EH (cell line): Measurements from ENCODE around the gene RNF169.

Source experiments
- DNase-seq: peaks from one replicate; pipeline ENCODE4 v3.0.0-alpha.2; 2015; ENCODE audit warnings: low read depth

Gene RNF169, protein sequence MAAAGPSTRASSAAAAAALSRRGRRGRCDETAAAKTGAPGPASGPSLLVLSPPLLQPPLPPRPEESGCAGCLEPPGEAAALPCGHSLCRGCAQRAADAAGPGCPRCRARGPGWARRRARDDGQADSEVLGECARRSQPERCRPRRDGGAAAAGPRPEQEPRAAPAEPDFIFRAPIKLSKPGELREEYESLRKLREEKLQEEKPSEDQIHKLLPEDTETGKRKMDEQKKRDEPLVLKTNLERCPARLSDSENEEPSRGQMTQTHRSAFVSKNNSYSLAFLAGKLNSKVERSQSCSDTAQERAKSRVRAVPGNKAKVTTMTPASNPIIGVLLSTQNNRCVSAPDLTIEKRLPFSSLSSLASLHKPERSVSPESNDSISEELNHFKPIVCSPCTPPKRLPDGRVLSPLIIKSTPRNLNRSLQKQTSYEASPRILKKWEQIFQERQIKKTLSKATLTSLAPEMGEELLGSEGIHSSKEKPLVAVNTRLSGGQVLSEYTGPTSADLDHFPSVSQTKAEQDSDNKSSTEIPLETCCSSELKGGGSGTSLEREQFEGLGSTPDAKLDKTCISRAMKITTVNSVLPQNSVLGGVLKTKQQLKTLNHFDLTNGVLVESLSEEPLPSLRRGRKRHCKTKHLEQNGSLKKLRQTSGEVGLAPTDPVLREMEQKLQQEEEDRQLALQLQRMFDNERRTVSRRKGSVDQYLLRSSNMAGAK

DNA sequence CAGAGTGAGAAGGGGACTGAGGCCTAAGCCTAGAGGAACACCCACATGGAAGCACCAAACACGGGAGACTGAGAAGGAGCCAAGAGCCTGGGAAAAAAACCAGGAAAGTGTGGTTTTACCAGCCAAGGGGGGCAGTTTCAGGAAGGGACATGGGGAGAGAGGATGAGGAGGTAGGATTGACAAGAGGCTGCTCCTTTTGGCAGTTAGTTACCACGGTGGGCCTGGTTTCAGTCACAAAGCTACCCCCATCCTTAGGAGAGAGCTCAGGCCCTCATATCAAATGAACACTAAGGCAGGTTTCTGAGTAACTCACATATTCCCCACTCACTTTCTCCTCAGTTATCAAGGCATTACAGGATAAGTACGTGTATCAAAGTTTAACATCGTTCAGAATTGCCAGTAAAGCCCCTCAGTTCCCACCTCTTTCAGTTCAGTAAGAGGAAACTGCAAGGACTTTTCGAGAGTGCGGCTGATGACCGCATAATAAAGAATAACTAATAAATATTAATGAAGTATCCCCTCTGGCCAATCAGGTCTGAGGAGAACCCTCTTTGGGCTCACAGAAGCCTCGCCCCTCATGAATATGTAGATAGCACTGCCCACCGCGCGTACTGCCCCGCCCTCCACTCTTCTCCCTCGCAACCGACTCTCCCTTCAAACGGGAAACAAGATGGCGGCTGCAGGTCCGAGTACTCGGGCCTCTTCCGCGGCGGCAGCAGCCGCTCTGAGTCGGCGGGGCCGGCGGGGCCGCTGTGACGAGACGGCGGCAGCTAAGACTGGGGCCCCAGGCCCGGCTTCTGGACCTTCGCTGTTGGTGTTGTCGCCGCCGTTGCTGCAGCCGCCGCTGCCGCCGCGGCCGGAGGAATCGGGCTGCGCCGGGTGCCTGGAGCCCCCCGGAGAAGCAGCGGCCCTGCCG lies at the start of gene RNF169:
Gene RNF169, plus strand, starts transcription at position 639 of the 916 bp plus-strand sequence. Its CDS starts 32 bp downstream, at position 671.
- peak; percentile 97 for DNase-seq

DNA sequence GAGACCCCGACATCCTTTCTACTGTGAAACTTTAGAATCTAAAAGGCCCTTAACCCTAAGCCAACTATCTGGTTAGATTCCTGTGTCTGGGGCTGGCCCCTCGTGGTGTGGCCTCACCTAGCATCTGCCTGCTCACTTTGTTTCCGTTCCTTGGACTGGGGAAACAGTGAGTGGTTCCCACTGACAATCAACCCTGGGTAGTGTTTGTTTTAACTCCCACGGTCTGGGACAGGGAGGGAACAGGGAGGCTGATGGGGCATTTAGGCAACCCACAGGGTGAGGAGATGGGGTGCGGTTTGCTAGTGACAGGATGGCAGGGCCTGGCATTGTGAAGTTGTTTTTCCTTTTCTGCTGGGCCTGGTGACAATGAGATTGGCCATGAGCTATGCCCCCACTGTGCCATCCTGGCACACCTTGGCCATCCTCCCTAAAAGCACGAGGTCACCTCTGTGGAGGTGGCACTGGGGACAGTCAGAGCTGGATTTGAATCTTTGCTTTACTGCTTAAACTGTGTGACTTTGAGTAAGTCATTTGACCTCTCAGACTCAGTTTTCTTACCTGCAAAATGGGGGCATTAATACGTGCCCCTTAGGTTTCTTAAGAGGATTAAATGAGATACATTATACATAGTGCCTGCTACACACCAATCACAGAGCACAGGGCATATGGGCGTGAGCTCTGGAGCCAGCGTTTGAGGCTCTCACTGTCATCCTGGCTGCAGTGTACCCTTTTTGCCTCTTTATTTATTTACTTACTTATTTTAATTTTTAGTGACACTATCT lies 48.8 kb upstream of the RNF169 start:
- DNase-seq, result no peak

DNA sequence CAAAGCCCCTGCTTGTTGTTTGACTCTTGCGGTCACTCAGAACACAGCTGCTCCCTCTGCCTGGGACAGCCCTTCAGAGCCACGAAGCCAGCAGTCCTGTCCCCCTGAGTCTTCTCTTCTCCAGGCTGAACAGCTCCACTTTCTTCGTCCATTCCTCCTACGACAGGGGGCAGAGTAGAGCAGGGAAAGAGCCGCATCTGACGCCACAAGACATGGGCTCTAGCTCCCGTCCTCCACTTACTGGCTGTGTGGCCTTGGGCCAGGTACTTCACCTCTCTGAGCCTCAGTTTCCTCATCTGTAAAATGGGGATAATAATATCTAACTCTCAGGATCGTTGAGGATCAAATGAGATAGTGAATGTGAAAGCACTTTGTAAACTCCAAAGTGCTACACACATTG lies 47.3 kb upstream of the RNF169 start:
- DNase-seq, result no peak

DNA sequence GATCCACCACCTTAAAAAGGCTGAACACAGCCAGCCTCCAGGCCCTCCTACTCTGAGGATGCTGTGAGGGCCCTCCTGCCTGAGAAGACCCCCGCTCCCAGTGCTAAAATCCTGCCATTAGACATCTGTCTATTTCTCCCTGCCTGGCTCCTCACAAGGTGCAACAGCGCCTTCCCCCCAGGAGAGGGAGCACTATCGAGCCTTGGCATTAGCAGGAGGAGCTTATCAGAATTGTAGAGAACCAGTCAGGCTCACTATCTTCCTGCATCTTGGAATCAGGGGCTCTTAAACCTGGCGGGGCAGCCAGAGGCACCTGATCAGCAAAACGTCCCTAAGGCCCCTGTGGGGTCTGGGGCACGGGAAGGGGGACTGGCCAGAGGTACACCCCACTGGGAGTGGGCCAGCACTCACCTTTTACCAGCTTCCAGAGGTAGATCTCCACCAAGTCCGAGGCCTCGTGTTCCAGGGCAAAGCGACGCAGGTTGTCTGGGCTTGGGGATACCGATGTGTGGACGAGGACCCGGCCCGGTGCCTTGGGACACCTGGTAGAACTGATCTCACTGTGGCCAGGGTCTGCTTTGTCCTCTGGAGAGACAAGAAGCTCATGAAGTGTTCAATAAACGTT lies 46.2 kb upstream of the RNF169 start:
- DNase-seq, result peak; percentile 78

DNA sequence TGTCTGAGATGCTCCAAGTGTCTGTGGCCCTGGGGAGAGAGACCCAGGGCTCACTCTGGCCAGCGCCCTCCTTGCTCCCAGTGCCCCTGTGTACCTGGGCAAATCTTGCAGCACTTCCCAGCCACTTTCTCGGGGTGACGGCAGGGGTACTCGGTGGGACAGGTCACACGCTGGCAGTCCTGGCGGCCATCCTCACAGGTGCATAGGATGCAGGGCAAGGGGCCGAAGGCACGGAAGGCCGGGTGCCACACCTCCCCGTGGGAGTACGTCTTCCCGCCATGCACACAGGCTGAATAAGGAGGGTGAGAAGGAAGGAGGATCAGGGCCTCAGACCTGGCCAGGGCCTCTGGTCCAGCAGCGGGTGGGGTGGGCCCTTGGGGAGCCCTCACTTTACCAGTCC lies 45.4 kb upstream of the RNF169 start:
- no peak for DNase-seq

DNA sequence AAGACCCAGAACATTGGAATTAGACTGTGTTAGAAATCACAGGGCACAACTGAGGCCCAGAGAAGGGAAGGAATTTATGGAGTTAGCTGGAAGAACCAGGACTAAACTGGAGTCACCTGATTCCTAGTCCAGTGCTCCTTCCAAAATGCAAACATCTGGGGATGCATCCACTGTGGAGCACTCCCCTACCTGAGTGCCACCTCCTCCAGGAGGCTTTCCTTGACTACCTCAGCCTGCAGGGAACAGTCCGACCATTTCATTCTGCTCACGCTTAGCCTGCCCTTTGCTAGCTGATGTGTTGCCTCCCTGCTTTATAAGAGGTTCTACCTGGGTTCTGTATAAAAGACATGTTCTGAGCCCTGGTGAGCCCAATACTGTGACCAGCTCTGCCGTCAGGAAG lies 41.5 kb upstream of the RNF169 start:
- no peak for DNase-seq

DNA sequence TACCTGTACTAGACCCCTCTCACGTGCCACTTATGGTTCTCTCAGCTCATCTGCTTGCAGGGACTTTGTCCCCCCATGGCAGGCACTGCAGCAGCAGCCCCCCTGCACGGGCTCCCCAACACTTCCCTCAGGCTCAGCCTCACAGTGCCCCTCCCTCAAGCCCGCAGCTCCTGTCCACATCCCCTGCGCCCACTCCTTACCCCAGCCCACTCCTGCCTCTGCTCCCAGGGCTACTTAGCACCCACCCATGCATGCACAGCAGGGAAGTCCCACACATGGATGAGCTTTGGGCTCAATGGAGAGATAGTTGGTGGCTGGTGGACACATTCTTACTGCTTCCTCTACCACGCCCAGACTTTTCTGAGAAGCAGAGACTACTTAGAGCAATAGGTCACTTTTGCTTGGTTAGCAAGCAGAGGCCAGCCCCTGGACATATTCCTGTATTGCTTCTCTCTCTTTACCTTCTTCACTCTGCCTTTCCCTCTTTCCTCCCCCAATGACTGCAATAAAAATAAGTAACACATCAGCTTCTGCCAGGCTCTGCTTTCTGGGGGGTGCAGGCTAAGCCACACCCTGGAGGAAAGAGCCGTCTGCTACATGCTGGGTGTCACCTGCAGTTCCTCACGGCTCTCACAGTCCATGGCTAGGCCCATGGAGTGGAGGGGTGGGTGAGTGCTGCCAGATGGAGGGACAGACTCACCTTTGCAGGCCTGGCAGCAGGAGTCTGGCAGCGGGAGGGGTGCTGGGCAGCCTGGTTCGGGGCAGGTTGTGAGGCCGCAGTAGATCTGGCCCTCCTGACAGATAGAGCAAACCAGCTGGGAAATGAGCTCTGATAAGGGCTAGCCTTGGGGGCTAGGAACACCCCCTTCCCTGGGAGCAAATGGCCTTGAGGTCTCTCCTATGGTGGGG lies 40.8 kb upstream of the RNF169 start:
- DNase-seq, result no peak

DNA sequence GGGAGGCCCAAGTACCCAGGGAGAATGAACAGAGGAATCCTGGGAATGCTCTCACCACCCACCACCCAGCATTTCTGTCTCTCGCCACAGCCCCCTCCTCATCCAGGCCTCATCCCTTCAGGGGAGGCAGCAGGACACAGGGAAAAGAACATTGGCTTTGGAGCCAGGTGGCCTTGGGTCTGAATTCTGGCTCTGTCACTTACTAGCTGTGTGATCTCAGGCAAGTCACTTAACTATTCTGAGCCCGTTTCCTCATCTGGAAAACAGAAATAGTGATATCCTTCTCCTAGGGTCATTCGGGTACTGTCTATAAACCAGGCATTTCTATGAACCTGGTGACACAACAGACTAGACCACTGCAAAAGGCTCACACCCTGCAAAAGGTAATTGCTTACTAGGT lies 39.5 kb upstream of the RNF169 start:
- no peak for DNase-seq

DNA sequence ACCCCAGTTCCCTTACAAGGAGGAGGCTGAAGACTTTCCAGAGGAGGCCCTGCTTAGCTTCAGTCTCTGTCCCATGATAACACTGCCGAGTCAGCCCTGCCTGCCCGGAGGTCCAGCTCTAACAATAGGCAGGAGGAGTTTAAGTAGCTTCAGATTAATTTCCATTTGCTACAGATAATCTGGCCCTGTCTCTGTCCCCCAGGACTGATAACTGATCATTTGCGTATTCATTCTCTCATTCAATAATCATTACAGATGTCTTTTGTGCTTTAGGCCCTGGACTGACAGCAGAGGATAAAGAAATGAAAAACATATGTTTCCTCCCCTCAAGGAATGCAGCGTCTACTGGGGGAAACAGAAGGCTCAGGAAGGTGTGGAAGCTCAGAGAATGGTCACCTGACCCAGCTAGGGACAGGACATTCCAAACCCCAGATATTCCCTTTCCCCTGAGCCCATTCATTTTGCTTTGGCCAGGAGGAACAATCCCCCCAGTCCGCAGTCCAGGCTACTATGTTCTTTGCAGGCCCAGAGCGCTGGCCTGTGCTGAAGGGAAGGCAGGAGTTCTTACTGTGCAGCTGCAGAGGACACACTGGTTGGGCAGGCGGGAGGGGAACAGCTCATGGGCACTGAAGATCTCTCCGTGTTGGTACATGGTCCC lies 38.2 kb upstream of the RNF169 start:
- peak; percentile 47 for DNase-seq

DNA sequence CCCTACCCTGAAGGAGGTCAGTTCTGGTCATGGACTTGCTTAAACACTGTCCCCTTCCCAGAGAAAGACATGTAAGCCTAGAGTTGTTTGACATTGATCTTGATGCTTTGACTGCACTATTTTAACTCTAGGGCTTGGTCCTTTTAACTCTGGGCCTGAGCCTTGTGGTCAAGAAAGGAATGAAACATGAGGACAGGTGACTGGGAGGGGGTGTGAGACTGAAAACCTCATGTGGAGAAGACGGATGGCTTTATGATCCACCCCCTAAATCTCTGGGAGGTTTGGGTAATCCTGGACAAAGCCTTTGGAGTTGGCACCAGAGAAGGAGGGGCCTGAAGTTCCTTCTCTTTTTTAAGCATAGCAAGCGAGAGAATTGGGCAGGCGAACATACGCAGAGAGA lies 35.0 kb upstream of the RNF169 start:
- no peak for DNase-seq

DNA sequence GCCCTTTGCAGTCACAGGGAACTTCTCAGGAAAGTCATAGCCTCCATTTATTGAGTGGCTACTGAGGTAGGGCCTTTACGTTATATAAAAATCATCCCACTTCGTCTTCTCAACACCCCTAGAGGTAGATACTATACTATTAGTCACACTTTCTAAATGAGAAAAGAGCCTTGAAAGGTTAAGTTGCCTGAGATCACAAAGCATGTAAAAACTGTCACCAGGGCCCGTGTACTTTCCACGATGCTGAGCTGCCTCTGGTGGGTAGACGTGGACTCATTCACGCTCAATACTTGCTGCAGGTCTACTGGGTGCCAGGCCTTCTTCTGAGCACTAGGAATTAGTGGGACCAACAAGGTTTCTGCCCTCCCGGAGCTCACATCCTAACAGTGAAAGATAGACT lies 33.7 kb upstream of the RNF169 start:
- no peak for DNase-seq

DNA sequence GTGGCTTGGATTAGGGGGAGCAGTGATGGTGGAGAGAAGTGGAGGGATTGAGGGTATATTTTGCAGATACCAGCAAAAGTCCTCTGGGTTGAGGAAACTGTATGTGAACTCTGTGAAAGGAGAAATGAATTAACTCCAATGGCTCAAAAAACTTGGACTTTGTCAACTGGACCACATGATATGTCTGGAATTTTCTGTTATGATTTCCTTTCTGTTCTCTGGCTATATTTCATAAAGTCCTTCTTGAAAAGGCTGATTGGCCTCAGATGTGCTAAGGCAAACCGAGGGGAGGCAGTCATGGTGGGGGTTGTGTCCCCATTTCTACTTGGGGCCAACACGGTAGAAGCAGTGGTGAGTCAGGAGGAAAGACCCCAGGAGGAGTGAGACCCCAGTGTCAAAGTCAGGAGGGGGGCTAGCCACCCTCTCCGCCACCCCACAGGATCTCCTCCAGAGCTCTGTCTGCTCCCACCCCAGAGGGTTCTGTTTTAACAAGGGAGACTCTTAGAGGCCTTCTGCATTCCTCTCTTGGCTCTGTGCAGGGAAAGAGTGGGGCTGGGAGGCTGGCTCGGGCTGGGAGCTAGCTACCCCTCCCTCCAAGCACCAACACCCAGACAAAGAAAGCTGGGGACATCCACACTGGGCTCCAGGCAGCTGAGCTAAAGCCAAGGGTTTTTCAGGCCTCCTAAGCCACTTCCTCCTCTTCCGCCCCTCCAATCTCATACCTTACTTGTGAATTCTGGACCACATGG lies 31.3 kb upstream of the RNF169 start:
- no peak for DNase-seq

DNA sequence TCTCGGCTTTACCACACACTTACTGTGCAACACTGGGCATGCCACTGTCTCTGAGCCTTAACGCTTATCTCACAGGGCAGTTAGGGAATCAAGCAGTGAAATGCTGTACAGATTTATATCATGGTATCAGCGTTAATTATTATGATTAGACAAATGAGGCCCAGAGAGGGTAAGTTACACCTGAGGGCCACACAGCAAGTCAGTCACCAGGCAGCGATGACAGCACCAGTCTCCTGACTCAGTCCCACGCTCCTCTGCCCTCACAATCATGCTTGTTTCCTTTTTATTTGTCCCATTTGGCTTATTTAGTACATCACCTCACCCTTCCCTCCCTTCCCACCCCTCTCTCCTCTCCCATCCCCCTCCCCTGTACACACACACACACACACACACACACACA lies 29.6 kb upstream of the RNF169 start:
- no peak for DNase-seq

DNA sequence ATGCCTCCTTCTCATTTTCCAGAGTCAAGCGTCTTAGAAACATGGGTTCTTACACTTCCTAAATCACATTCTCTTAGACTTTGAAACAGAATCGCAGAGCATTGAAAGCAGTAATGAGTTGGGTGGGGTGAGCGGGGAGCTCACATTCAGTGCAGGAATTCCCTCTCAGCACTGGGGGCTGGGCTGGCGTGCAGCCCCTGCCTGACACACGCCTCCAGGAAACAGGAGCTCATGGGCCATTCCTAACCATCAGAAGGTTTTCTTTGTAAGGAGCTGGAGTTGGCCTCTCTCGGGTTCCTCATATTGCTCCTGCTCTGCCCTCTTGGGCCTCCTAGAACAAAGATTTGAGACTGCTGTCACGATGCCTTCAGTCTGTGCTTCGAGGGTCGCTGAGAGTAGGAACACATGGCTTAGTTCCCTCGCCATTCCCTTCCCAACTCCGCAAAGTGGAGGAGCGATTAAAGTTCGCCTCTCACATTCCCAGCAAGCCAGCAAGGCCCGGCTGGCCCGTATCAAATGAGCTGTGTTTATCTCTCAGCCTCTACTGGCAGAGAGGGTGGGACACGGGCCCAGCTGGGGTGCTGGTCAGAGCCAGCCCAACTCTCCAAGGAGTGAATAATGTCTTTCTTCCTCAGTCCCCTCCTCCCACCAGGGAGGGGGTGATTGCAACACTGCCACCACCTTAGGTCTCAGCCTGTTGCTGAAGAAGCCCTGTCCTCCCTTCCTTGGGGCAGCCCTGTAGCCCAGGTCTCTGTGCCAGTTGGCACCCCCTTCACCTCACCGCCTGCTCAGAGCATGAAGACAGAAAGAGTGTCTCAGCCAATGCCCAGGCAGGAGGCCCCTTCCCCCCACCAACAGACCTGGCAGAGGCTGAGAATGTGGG lies 27.8 kb upstream of the RNF169 start:
- no peak for DNase-seq

DNA sequence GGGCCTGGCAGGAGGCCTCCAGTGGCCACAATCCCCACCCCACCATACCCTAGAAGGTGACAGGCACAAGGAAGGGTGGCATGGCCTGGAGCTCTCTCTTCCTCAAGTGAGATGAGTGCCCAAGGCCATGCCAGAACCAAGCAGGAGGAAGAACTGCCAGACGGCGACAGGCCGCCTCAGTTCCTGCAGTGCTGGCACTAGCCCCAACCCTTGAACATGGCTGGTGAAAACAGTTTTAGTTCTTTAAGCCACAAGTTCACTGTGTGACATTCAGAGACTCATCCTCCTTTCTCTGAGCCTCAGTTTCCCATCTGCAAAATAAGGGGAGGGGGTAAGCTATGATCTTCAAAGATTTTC lies 27.2 kb upstream of the RNF169 start:
- DNase-seq, result no peak

DNA sequence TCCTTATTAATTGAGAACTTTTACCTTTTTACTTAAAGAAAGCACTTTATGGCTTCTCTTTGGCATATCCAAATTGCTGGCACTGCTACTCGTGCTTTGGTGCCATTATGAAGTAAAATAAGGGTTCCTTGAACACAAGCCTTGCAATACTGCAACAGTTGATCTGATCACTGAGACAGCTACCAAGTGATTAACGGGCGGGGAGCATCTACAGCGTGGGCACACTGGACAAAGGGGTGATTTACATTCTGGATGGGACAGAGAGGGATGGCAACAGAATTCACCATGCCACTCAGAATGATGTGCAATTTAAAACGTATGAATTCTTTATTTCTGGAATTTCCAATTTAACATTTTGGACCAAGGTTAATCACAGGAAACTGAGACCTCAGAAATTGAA lies 25.1 kb upstream of the RNF169 start:
- no peak for DNase-seq

DNA sequence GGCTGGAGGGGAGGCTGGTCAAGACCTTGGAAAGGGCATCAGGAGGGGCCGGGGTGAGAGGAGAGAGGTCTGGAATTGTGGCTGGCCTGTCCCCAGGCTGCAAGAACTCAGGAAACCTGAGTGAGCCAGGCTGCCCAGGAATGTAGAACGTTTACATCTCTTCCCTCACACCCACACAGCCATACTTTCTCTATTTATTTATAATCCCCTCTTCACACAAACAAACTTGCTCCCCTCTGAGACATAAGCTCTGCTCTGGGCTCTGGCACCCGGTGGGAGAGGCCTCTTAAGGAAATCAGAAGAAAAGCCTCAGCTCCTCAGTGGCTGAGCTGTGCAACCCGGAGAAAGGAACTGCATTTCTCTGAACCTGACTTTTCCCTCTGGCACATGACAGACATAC lies 22.9 kb upstream of the RNF169 start:
- peak; percentile 20 for DNase-seq
